GM10847 (cell line): Measurements from ENCODE around the gene ALOX12.

Experiments used
- POLR2A ChIP-seq: IDR thresholded peaks from 2 replicates; pipeline ENCODE4 v1.6.1; 2011; ENCODE audit not compliant: insufficient read length; ENCODE audit errors: extremely low read depth

ALOX12 gene

GRCh38 chr17:7014995-7015958, 19.4 kb downstream of the ALOX12 start:
- peak; percentile 75 for TF ChIP-seq POLR2A

GRCh38 chr17:7016418-7016817, 20.6 kb downstream of the ALOX12 start:
- TF ChIP-seq POLR2A = no peak

GRCh38 chr17:7016886-7017826, 21.3 kb downstream of the ALOX12 start:
- no peak for TF ChIP-seq POLR2A

- TF ChIP-seq POLR2A = no peak
These were observed 22.0 kb downstream of the ALOX12 start for GRCh38 chr17:7017827-7018200.

DNA sequence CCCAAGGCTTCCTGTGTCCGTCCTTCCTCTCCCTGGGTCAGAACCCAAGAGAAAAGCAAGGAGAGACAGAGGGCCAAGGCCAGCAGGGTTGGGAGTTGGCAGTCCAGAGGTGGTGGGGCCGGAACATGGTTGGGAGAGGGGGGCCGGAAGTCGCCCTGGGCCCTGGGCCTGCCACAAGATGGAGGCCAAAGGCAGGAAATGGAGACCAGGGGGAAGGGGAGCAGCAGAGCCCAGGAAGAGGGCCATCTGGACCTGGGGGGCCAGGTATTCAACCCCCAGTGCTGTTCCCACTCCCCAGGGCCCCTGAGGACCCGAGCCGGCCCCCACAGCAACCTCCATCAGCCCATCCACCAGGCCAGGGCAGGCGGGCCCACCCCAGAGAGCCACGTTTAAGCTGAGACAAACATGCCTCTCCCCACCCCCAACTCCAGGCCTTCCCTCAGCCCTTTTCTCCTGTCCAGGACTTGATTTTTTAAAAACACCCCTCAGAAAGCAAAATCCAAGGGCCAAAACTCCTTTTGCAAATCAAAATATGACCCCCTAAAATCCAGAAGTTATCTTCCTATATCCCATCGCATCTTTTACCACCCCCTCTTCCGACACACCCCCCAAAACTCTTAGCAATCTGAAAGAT, 22.6 kb downstream of the ALOX12 start:
- TF ChIP-seq POLR2A = no peak

- no peak for TF ChIP-seq POLR2A
These were observed 23.5 kb downstream of the ALOX12 start for GRCh38 chr17:7019367-7019766.

- TF ChIP-seq POLR2A = no peak
These were observed 24.1 kb downstream of the ALOX12 start for GRCh38 chr17:7019839-7020519.

DNA sequence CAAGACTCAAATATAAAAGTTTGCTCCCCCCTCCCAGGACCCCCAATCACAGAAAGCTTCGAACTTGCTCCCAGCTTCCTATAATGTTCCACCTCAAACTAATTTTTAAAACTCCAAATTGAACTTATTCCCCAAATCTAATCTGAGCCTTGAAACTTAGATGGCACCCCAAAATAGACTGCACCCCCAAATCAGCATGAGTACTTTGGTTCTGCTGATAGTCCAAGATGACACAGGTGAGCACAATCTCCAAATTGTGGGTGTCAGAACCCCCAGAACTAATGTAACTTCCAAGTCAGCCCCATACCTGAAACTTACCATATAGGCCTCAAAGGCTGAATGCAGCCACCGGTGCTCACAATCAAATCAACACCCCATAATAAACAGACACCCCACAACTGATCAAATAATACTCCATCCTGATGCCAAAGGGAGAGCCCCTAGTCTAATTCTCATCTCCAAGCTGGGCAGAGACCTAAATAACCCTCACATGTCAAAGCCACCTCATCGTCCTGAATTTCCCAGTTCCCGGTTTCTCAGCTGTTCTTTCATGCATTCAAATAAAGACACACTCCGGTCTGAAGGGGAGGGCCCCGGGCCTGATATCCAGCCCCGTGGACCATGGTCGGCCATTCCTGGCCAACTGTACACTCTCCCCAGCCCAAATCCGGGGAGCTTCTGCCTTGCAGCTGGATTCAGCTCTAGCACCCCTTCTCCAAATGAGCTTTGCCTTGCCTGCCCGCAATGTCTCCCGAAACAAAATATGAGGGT, 25.2 kb downstream of the ALOX12 start:
- TF ChIP-seq POLR2A = no peak

DNA sequence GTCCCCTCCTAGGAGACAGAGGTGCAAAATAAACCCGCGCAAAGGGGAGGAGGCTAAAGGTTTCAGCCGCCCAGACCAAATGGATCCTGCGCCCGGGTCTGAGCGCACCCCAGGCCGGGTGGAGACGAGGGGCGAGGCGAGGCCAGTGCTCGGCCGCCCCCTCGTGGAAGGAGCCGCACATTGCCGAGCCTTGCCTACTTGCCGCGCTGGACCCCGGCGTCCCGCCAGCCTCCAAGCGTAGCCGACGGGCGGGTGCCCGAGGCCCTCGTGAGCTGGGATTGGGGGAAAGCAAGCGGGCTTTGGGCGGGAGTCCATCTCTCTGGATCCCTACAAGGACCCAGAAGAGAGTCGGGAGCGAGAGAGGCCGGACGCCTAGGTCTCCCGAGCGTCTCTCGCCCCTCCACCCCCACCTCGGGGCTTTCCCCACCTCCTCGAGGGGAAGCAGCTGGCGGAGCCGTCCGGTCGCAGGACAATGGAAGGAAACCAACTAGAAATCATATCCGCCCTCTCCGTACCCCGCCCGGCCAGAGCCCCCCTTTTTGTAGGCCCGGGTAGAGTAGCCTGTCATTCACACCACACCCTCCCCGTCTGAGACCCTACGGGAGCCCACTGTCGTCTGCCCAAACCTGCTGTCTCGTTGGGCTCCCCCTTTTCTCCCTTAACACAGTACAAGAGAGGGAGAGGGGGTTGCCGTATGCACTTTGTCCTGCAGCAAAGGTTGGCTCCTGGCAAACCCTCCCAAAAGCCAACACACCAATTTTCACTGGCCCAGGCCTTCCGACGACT, 26.3 kb downstream of the ALOX12 start:
- peak; percentile 18 for TF ChIP-seq POLR2A

DNA sequence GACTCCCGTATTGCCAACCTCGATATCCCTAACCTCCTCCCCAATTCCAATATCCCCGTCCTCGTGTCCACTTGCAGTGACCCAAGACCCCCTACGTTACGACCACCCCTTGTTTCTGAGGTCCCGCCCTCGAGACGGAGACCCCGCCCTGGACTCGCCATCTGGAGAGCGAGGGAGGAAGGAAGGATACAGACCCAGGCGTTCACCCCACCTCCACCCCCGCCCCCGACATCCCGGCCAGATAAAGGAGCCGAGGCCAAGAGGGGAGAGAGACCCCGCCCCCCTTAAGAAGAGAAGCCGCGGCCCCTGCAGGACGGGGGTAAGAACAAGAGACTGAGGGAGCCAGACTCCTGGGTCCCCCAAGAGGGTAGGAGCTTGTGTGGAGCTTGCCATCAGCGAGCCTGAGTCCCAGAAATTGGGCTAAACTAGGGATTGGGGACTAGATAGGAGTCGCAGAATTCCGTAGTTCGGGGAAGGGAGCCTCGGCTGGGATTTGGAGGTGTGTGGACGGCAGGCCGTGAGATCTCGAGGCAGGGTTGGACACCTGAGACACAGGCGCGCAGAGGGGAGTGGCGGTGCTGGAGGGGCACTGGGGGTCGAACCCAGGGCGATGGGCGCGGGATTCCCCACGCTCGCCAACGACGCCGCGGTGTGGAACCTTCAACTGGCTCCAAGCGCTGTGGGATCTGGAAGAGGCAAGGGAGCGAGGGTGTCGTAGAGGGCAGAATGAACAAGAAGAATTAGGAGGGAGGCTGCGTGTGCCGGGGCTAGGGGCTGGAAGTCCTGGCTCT, 27.1 kb downstream of the ALOX12 start, which contains the start of gene BCL6B:
BCL6B (plus strand) TSS at position 270 of the 791 bp plus-strand sequence. CDS start 622 bp downstream, outside the sequence.
- TF ChIP-seq POLR2A = no peak

- TF ChIP-seq POLR2A = no peak
These were observed 27.9 kb downstream of the ALOX12 start for GRCh38 chr17:7023576-7024401.
